Measurements from ENCODE around the gene PHF14.

PHF14 gene

GRCh38 chr7:11104578-11104977, 130.9 kb downstream of the PHF14 start:
- DNase-seq (ENCODE audit: low read depth, low spot score) = no peak
- TF ChIP-seq, protein P1, sequence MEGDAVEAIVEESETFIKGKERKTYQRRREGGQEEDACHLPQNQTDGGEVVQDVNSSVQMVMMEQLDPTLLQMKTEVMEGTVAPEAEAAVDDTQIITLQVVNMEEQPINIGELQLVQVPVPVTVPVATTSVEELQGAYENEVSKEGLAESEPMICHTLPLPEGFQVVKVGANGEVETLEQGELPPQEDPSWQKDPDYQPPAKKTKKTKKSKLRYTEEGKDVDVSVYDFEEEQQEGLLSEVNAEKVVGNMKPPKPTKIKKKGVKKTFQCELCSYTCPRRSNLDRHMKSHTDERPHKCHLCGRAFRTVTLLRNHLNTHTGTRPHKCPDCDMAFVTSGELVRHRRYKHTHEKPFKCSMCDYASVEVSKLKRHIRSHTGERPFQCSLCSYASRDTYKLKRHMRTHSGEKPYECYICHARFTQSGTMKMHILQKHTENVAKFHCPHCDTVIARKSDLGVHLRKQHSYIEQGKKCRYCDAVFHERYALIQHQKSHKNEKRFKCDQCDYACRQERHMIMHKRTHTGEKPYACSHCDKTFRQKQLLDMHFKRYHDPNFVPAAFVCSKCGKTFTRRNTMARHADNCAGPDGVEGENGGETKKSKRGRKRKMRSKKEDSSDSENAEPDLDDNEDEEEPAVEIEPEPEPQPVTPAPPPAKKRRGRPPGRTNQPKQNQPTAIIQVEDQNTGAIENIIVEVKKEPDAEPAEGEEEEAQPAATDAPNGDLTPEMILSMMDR (IDR thresholded peaks at IDR 0.05; ENCODE audit: insufficient read depth, low read length, missing control alignments) = no peak
- POLR2A ChIA-PET = no interaction called here
- H3K4me3 ChIP-seq (ENCODE audit: low read depth, low read length) = no peak overlapping the region
- CTCF ChIA-PET = no interaction called here

DNA sequence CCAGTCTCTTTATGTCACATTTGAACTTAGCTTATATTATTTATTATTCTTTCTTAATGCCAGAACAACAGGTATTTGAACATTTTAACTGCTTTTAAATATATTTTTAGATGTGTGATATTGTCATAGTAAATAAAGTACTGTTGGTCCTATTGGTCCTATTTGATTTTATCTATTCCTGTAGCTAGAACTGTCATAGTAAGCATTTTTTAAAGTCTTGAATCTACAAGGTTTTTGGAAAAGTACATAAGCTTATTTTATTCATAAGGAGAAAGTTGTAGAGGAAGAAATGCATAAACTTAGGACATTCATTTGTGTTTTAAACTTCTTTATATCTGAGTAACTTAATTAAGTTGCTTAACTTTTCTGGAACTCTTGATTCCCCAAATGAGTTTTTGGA, 136.0 kb downstream of the PHF14 start:
- TF ChIP-seq, protein P1 (IDR thresholded peaks at IDR 0.05; ENCODE audit: insufficient read depth, low read length, missing control alignments) = no peak
- H3K4me3 ChIP-seq (ENCODE audit: low read depth, low read length) = no peak overlapping the region
- ChIA-PET CTCF (no interaction called here), POLR2A (no interaction called here)
- no peak for DNase-seq (ENCODE audit: low read depth, low spot score)

DNA sequence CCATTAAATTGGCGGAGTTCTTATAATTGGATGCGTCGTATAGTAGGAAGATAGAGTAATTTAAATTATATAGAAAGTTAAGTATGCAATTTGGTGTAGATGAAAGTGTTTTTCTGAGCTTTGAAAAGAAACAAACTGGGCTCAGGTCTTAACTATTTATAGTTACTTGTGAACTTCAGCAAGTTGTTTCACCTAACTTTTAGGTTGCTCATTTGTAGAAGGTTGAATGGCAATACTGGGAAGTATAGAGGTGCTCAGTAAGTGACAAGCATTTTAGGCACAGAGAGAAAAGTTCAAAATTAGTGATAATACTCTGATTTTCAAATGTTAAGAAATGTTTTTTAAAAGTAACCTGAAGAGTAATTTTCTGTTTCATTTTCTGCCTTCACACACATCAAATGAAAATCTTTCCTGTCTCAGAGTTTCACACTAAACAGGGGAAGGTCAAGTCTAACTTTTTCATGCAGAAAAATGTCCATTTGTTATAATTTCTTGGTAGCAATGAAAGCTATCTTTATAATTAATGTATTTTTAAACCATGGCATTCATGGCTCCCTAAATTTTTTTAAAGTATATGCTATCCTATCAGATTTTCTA, 146.5 kb downstream of the PHF14 start:
- CTCF ChIA-PET = no interaction called here
- no peak for DNase-seq (ENCODE audit: low read depth, low spot score)
- H3K4me3 ChIP-seq (ENCODE audit: low read depth, low read length) = no peak overlapping the region
- POLR2A ChIA-PET = no interaction called here
- TF ChIP-seq, protein P1 (IDR thresholded peaks at IDR 0.05; ENCODE audit: insufficient read depth, low read length, missing control alignments) = no peak

DNA sequence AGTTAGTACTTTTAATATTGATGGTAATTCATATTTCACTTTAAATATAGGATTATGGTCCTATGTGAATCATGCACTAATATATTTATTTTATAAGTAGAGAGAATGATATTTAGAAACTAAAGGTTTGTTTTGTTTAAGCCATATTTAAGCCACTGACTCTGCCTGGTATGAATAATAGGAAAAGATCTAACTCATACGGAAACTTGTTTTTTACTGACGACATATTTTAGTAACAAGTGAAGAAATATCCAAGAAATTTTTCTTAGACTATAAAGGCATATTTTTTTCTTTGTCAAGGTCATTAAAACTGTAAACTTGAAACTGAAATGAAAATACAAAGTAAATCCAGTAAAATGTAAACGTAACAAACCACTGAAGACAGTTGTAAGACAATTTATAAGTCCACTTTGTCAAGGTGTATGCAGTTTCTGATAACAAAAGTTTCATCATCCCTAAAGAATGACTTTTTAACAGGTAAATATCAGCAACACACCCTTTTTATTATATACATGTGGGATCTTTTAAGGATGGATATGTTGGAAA, 147.1 kb downstream of the PHF14 start:
- ChIA-PET CTCF (no interaction called here), POLR2A (no interaction called here)
- TF ChIP-seq, protein P1 (IDR thresholded peaks at IDR 0.05; ENCODE audit: insufficient read depth, low read length, missing control alignments) = no peak

GRCh38 chr7:11124856-11125559, 151.3 kb downstream of the PHF14 start:
- TF ChIP-seq, protein P1 (IDR thresholded peaks at IDR 0.05; ENCODE audit: insufficient read depth, low read length, missing control alignments) = no peak
- POLR2A ChIA-PET = no interaction called here
- no peak overlapping the region for H3K4me3 ChIP-seq (ENCODE audit: low read depth, low read length)
- no peak for DNase-seq (ENCODE audit: low read depth, low spot score)
- CTCF ChIA-PET = no interaction called here

More for the DNA sequence above, 147.1 kb downstream of the PHF14 start:
- no peak overlapping the region for H3K4me3 ChIP-seq (ENCODE audit: low read depth, low read length)
- no peak for DNase-seq (ENCODE audit: low read depth, low spot score)

DNA sequence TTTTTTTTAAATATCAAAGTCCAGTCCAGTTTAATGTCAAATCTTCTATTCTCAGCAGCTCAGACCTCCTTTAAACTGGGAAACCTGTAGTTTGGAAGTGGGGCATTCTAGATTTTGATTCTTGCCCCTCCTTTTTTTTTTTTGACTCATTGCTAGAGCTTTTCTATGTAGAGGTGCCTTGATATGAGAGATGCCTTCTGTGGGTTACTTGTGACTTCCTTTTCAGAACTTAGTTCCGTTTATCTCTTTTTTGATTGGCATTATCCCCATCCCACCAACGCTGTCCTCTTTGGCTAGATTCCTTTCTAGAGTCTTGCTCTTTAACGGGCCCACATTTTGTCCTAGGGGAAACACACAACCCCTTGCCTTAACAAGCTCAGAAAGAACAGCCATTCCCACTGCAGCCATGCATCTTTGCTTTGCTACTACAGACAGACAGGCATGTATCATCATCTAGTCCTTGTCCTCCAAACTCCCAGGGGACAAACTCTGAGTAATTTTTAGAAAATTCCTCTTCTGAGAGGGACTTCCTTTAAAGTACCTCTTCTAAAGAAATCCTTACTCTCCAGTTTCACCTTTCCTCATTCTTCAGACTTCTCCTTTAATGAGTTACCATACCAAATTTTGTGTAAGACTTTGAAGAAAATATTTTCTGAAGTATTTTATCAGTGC, 153.6 kb downstream of the PHF14 start:
- ChIA-PET POLR2A (no interaction called here), CTCF (interaction anchor here (1.1 kb wide), 1 partner anchor 217 kb away, joined by 3 read pairs; no protein-coding TSS in a partner anchor)
- H3K4me3 ChIP-seq (ENCODE audit: low read depth, low read length) = no peak overlapping the region
- TF ChIP-seq, protein P1 (IDR thresholded peaks at IDR 0.05; ENCODE audit: insufficient read depth, low read length, missing control alignments) = no peak
- no peak for DNase-seq (ENCODE audit: low read depth, low spot score)
